ENCODE data around the gene SOHLH2. TPM values are rescaled to one million over a fixed set of nuclear protein-coding genes. Genes with fewer than 3 reads are reported as not detected.

Gene SOHLH2
- total and polyA plus RNA-seq, 2 experiments from 2014 or later: 0.93 TPM; not detected in 1

DNA sequence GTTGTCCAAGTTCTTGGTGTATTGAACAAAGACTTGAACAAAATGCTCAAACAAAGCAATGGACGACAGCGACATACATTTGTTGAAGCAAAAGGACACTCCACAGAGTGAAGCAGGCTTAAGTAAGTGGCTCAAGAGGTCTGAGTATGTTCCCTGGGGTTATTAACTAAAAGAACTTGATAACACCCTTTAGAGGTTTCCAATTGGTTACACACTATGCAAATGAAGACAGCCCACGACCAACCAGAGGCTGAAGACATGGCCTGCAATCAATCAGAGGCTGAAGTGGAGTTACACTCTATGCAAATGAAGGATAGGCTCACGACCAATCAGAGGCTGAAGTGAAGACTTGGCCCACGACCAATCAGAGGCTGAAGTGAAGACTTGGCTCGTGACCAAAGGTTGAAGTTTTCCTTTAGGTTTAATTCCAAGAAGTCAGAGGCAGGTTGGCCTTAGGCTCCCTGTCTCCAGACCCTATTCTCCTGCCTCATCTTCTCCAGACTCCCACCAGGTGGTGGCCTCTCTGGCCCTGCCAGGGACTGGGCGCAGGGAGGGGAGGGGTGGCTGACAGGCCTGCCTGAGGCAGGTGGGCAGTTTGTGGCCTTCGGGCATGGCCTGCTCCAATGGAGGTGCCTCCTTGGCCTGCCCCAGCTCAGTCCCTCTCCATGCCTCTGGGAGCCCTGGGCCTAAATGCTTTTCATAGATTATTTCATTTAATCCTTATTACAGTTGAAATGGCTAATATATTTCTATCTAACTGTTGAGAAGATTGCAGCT is 45.2 kb upstream of the SOHLH2 start:
- DNase-seq (ENCODE audit: low spot score): no peak
- Histone ChIP-seq H3K9me3 (ENCODE audit: low read depth) (no peaks in the 10 kb centered on the region), H3K27me3 (no peaks in the 10 kb centered on the region), H3K9me2 (replicated peaks; ENCODE audit: insufficient read depth) (no peaks in the 10 kb centered on the region), H3K4me3 (no peak overlapping the region), H3K27ac (no peak overlapping the region), H3K4me1 (ENCODE audit: insufficient read depth) (no peaks in the 10 kb centered on the region), H3K79me2 (no peaks in the 10 kb centered on the region), H4K20me1 (ENCODE audit: insufficient read depth, poor library complexity, severe bottlenecking) (no peaks in the 10 kb centered on the region), H2AFZ (no peak overlapping the region), H3K4me2 (no peak overlapping the region), H3K36me3 (replicated peaks; ENCODE audit: insufficient read depth, low read depth) (no peaks in the 10 kb centered on the region)
- 92% methylated on average over 8 of the region's 8 CpGs for WGBS (ENCODE audit: low lambda C conversion rate, missing lambda C conversion rate)
- TF ChIP-seq, protein P1, sequence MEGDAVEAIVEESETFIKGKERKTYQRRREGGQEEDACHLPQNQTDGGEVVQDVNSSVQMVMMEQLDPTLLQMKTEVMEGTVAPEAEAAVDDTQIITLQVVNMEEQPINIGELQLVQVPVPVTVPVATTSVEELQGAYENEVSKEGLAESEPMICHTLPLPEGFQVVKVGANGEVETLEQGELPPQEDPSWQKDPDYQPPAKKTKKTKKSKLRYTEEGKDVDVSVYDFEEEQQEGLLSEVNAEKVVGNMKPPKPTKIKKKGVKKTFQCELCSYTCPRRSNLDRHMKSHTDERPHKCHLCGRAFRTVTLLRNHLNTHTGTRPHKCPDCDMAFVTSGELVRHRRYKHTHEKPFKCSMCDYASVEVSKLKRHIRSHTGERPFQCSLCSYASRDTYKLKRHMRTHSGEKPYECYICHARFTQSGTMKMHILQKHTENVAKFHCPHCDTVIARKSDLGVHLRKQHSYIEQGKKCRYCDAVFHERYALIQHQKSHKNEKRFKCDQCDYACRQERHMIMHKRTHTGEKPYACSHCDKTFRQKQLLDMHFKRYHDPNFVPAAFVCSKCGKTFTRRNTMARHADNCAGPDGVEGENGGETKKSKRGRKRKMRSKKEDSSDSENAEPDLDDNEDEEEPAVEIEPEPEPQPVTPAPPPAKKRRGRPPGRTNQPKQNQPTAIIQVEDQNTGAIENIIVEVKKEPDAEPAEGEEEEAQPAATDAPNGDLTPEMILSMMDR (IDR thresholded peaks at IDR 0.05; ENCODE audit: poor library complexity): no peak
- TF ChIP-seq EZH2phosphoT487 (IDR thresholded peaks at IDR 0.05; ENCODE audit: low read depth, severe bottlenecking, unreplicated experiment) (no peak), EZH2 (IDR thresholded peaks at IDR 0.05; ENCODE audit: borderline replicate concordance) (no peak)

DNA sequence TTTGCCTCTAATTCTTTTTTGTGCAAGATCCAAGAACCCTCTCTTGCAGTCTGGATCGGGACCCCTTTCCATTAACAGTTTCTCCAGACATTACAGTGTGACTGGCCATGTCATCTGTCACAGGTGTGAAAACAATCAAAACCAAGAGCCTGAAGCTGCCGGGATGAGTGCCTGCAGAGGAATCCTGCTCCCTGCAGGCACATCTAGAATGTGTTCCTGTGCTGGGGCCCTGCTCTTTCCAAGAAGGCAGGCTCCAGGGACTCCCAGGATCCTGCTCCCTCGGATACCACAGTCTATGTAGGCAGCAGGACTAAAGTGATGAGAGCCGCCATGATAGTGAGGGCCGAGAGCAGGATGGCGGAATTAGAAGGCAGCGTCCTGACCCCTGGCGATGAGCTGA is 44.5 kb upstream of the SOHLH2 start:
- no peaks in the 10 kb centered on the region for H3K9me3 ChIP-seq (ENCODE audit: low read depth)
- no peak overlapping the region for H3K27ac ChIP-seq
- no peak overlapping the region for H2AFZ ChIP-seq
- H3K4me2 ChIP-seq: no peak overlapping the region
- no peak for TF ChIP-seq EZH2phosphoT487 (IDR thresholded peaks at IDR 0.05; ENCODE audit: low read depth, severe bottlenecking, unreplicated experiment)
- TF ChIP-seq, protein P1 (IDR thresholded peaks at IDR 0.05; ENCODE audit: poor library complexity): no peak
- no peak for TF ChIP-seq EZH2 (IDR thresholded peaks at IDR 0.05; ENCODE audit: borderline replicate concordance)
- no peaks in the 10 kb centered on the region for H3K36me3 ChIP-seq (replicated peaks; ENCODE audit: insufficient read depth, low read depth)
- H3K27me3 ChIP-seq: no peaks in the 10 kb centered on the region
- H3K9me2 ChIP-seq (replicated peaks; ENCODE audit: insufficient read depth): no peaks in the 10 kb centered on the region
- H3K4me3 ChIP-seq: no peak overlapping the region
- no peaks in the 10 kb centered on the region for H4K20me1 ChIP-seq (ENCODE audit: insufficient read depth, poor library complexity, severe bottlenecking)
- 83% methylated on average over 8 of the region's 8 CpGs for WGBS (ENCODE audit: low lambda C conversion rate, missing lambda C conversion rate)
- DNase-seq (ENCODE audit: low spot score): no peak
- H3K4me1 ChIP-seq (ENCODE audit: insufficient read depth): no peaks in the 10 kb centered on the region
- H3K79me2 ChIP-seq: no peaks in the 10 kb centered on the region

DNA sequence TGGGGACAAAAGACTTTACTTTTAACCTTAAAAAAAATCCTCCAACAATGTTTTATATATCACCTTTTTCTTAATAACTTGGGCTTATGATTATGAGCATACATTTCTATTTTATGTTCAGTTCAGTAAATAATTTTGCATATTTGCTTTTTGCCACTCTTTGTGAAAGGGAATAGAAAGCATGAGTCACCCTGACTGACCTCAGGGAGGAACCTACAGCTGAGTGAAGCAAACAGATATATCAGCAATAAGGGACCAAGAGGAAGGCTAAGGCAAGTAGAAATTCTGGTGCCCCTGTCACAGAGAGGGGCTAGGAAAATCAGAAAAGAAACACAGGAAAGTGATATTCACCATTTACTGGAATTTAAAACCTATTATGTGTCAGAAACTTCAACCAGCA is 37.2 kb upstream of the SOHLH2 start:
- Histone ChIP-seq H4K20me1 (ENCODE audit: insufficient read depth, poor library complexity, severe bottlenecking) (no peaks in the 10 kb centered on the region), H3K79me2 (no peaks in the 10 kb centered on the region), H3K27me3 (no peaks in the 10 kb centered on the region), H2AFZ (no peak overlapping the region), H3K9me2 (replicated peaks; ENCODE audit: insufficient read depth) (no peaks in the 10 kb centered on the region), H3K9me3 (ENCODE audit: low read depth) (no peaks in the 10 kb centered on the region), H3K27ac (no peak overlapping the region), H3K4me1 (ENCODE audit: insufficient read depth) (no peaks in the 10 kb centered on the region), H3K36me3 (replicated peaks; ENCODE audit: insufficient read depth, low read depth) (no peaks in the 10 kb centered on the region), H3K4me3 (no peak overlapping the region), H3K4me2 (no peak overlapping the region)
- DNase-seq (ENCODE audit: low spot score): no peak
- TF ChIP-seq, protein P1 (IDR thresholded peaks at IDR 0.05; ENCODE audit: poor library complexity): no peak
- no peak for TF ChIP-seq EZH2phosphoT487 (IDR thresholded peaks at IDR 0.05; ENCODE audit: low read depth, severe bottlenecking, unreplicated experiment)
- TF ChIP-seq EZH2 (IDR thresholded peaks at IDR 0.05; ENCODE audit: borderline replicate concordance): no peak

Data from hepatocyte (in vitro differentiated cells).